Breast epithelium (tissue), 4 donors: ENCODE results near the gene HOXD4. TPM values are rescaled to one million over a fixed set of nuclear protein-coding genes. Genes with fewer than 3 reads are reported as not detected.

Source experiments
- DNase-seq, 2 donors: peaks; one replicate each; pipeline ENCODE4 v3.0.0-alpha.2; 2019; ENCODE audit warnings: low spot score in 2 of 2
- H3K27ac ChIP-seq, 2 donors: fragments of 200-600 bp; sonication (generic) in 1 of 2; one replicate each; pipeline ENCODE4 v1.5.1; 2016 to 2019; ENCODE audit warnings: mild to moderate bottlenecking in 1 of 2
- H3K27me3 ChIP-seq, 2 donors: fragments of 200-600 bp; sonication (generic) in 1 of 2; one replicate each; pipeline versions ENCODE4 v1.5.1 to v1.6.0; 2017 to 2019; ENCODE audit warnings: control low read depth in 1 of 2, mild to moderate bottlenecking in 1 of 2
- H3K36me3 ChIP-seq: fragments of 200-600 bp; one replicate; pipeline ENCODE4 v1.5.1; 2019
- H3K4me1 ChIP-seq, 2 donors: fragments of 200-600 bp; sonication (generic); one replicate each; pipeline ENCODE4 v1.5.1; 2016 to 2019; ENCODE audit warnings: control low read depth in 1 of 2
- H3K4me3 ChIP-seq, 3 donors: fragments of 200-600 bp; sonication (generic); 1 replicate in 2 of 3; 2 replicates in 1 of 3; pipeline ENCODE4 v1.5.1; 2016 to 2019; ENCODE audit warnings: mild to moderate bottlenecking in 3 of 3, moderate library complexity in 2 of 3
- H3K9me3 ChIP-seq, 2 donors: fragments of 200-600 bp; sonication (generic) in 1 of 2; one replicate each; pipeline ENCODE4 v1.5.1; 2016 to 2019; ENCODE audit warnings: control low read depth in 1 of 2
- CTCF ChIP-seq, 3 donors: fragments of 450-650 bp; IDR thresholded peaks; one replicate each; pipeline ENCODE4 v1.5.1; 2016 to 2017; ENCODE audit warnings: antibody characterized with exemption in 3 of 3, mild to moderate bottlenecking in 3 of 3, moderate library complexity in 3 of 3
- POLR2A ChIP-seq: fragments of 450-650 bp; IDR thresholded peaks from one replicate; pipeline ENCODE4 v1.6.1; 2016; ENCODE audit warnings: antibody characterized with exemption, mild to moderate bottlenecking, moderate library complexity
- POLR2AphosphoS5 ChIP-seq, 3 donors: sonication (generic); formaldehyde crosslinking; IDR thresholded peaks; one replicate each; pipeline ENCODE4 v1.6.1; 2017; ENCODE audit warnings: antibody characterized with exemption in 3 of 3
- intact Hi-C: fragments of 100-400 bp; cut with DNase I; formaldehyde crosslinking; loops from one replicate; pipeline ENCODE4 v1.15.1; 2023; ENCODE audit warnings: low total_unique reads
- total RNA-seq, 3 donors: library from RNA; depleted of rRNA; stranded (reverse); fragments of >200 nt; gene quantifications; one replicate each; pipeline ENCODE4 v1.1.0, GENCODE V29; 2016

Gene HOXD4
- total RNA-seq, 3 donors from 2014 or later, result 1.9 to 5.8 (median 5.6) TPM

- DNase-seq, result no peak
- TF ChIP-seq POLR2AphosphoS5 (IDR thresholded peaks at IDR 0.05) (no peak), CTCF (IDR thresholded peaks at IDR 0.05) (no peak), POLR2A (no peak)
- Histone ChIP-seq H3K27ac (no peak overlapping the region), H3K4me3 (no peak overlapping the region), H3K36me3 (no peaks in the 10 kb centered on the region), H3K27me3 (peaks cover 0 to 17% of the 10 kb centered on the region in 2 donors), H3K9me3 (no peaks in the 10 kb centered on the region), H3K4me1 (no peaks in the 10 kb centered on the region)
- intact Hi-C loops, result no loop called here
Observed at GRCh38 chr2:176202491-176202890, 51.1 kb downstream of the HOXD4 start.

Other genes with a start within 250 kb of the HOXD4 start
- 10 to 100 TPM; 20.0 to 30.3 (median 23.8) TPM for gene LNPK, start 149.3 kb upstream of the HOXD4 start, total RNA-seq
- gene EVX2, start 67.6 kb upstream of the HOXD4 start, total RNA-seq, result not detected
- gene HOXD13, start 58.8 kb upstream of the HOXD4 start, total RNA-seq, result not detected
- gene HOXD12, start 51.8 kb upstream of the HOXD4 start, total RNA-seq, result not detected
- under 1 TPM in 1 of 3 donors, not detected in 2; 0.66 TPM for gene HOXD11, start 44.3 kb upstream of the HOXD4 start, total RNA-seq
- gene HOXD10, start 34.8 kb upstream of the HOXD4 start, total RNA-seq, result 1 to 10 TPM in 2 of 3 donors, not detected in 1; 1.6 to 5.2 TPM
- gene HOXD9, start 28.8 kb upstream of the HOXD4 start, total RNA-seq, result 10 to 100 TPM in 1 of 3 donors, 1 to 10 TPM in 2; 2.4 to 17.0 (median 2.8) TPM
- gene HOXD8, start 21.8 kb upstream of the HOXD4 start, total RNA-seq, result 10 to 100 TPM; 10.5 to 36.1 (median 13.8) TPM
- gene HOXD3, start 5.8 kb downstream of the HOXD4 start, total RNA-seq, result 10 to 100 TPM in 1 of 3 donors, 1 to 10 TPM in 2; 4.2 to 14.4 (median 4.8) TPM
- gene HOXD1, start 37.1 kb downstream of the HOXD4 start, total RNA-seq, result 1 to 10 TPM in 1 of 3 donors, under 1 TPM in 2; 0.15 to 1.3 (median 0.64) TPM
- gene MTX2, start 117.9 kb downstream of the HOXD4 start, total RNA-seq, result 10 to 100 TPM; 19.7 to 27.2 (median 23.6) TPM